Suprapubic skin (tissue), 3 donors: ENCODE results near the gene GALNT15.

Source experiments
- EP300 ChIP-seq: sonication (generic); formaldehyde crosslinking; IDR thresholded peaks from one replicate; pipeline ENCODE4 v1.6.1; 2017; ENCODE audit warnings: antibody characterized with exemption
- POLR2A ChIP-seq, 2 donors: fragments of 450-650 bp; IDR thresholded peaks; one replicate each; pipeline ENCODE4 v1.6.1; 2017; ENCODE audit warnings: antibody characterized with exemption in 2 of 2, mild to moderate bottlenecking in 2 of 2, moderate library complexity in 2 of 2
- TF ChIP-seq, protein P1 (sequence below), 2 donors: fragments of 200-600 bp in 1 of 2; fragments of 450-650 bp in 1 of 2; sonication (generic) in 1 of 2; IDR thresholded peaks; one replicate each; pipeline ENCODE4 v1.5.1; 2016 to 2019; ENCODE audit warnings: antibody characterized with exemption in 2 of 2, mild to moderate bottlenecking in 1 of 2, moderate library complexity in 1 of 2

- TF ChIP-seq, protein P1, sequence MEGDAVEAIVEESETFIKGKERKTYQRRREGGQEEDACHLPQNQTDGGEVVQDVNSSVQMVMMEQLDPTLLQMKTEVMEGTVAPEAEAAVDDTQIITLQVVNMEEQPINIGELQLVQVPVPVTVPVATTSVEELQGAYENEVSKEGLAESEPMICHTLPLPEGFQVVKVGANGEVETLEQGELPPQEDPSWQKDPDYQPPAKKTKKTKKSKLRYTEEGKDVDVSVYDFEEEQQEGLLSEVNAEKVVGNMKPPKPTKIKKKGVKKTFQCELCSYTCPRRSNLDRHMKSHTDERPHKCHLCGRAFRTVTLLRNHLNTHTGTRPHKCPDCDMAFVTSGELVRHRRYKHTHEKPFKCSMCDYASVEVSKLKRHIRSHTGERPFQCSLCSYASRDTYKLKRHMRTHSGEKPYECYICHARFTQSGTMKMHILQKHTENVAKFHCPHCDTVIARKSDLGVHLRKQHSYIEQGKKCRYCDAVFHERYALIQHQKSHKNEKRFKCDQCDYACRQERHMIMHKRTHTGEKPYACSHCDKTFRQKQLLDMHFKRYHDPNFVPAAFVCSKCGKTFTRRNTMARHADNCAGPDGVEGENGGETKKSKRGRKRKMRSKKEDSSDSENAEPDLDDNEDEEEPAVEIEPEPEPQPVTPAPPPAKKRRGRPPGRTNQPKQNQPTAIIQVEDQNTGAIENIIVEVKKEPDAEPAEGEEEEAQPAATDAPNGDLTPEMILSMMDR (IDR thresholded peaks at IDR 0.05) = no peak
- TF ChIP-seq POLR2A (IDR thresholded peaks at IDR 0.05) = no peak
- TF ChIP-seq EP300 = no peak
Observed at GRCh38 chr3:16190704-16191103, 16.2 kb downstream of the GALNT15 start.
